Ascending aorta (tissue), 2 donors: ENCODE measurements around the gene RPRM. TPM values are rescaled to one million over a fixed set of nuclear protein-coding genes. Genes with fewer than 3 reads are reported as not detected.

Experiments
- DNase-seq, 2 donors: peaks; one replicate each; pipeline ENCODE4 v3.0.0-alpha.2; 2019; ENCODE audit warnings: low spot score in 2 of 2
- H3K27ac ChIP-seq, 2 donors: fragments of 200-600 bp; sonication (generic); one replicate each; pipeline ENCODE4 v1.5.1; 2016 to 2017; ENCODE audit warnings: mild to moderate bottlenecking in 1 of 2
- H3K27me3 ChIP-seq: fragments of 200-600 bp; sonication (generic); one replicate; pipeline ENCODE4 v1.5.1; 2017
- H3K36me3 ChIP-seq, 2 donors: fragments of 200-600 bp; sonication (generic); one replicate each; pipeline ENCODE4 v1.5.1; 2016
- H3K4me1 ChIP-seq, 2 donors: fragments of 200-600 bp; sonication (generic); one replicate each; pipeline ENCODE4 v1.5.1; 2016 to 2017; ENCODE audit warnings: mild to moderate bottlenecking in 1 of 2
- H3K4me3 ChIP-seq, 2 donors: fragments of 200-600 bp; sonication (generic); one replicate each; pipeline ENCODE4 v1.5.1; 2016 to 2017; ENCODE audit warnings: mild to moderate bottlenecking in 1 of 2
- H3K9me3 ChIP-seq, 2 donors: fragments of 200-600 bp; sonication (generic); one replicate each; pipeline ENCODE4 v1.5.1; 2016
- CTCF ChIP-seq, 3 experiments: fragments of 200-600 bp in 2 of 3; fragments of 450-650 bp in 1 of 3; sonication (generic) in 2 of 3; IDR thresholded peaks; one replicate each; pipeline ENCODE4 v1.5.1; 2016 to 2019; ENCODE audit warnings: antibody characterized with exemption in 3 of 3, mild to moderate bottlenecking in 1 of 3, moderate library complexity in 1 of 3
- intact Hi-C: fragments of 100-400 bp; cut with DNase I; formaldehyde crosslinking; loops from one replicate; pipeline ENCODE4 v1.15.1; 2023
- total RNA-seq: library from RNA; depleted of rRNA; stranded (reverse); fragments of >200 nt; gene quantifications from one replicate; pipeline ENCODE4 v1.1.0, GENCODE V29; 2016

The RPRM gene
- total RNA-seq, 1 donor from 2014 or later = not detected

- DNase-seq = no peak
- Histone ChIP-seq H3K4me3 (no peak overlapping the region), H3K27me3 (no peaks in the 10 kb centered on the region), H3K4me1 (no peaks in the 10 kb centered on the region), H3K9me3 (no peaks in the 10 kb centered on the region), H3K36me3 (no peaks in the 10 kb centered on the region), H3K27ac (no peak overlapping the region)
- intact Hi-C loops = no loop called here
- TF ChIP-seq CTCF (IDR thresholded peaks at IDR 0.05) = no peak
These were observed 20.9 kb upstream of the RPRM start for GRCh38 chr2:153499439-153499838.

DNA sequence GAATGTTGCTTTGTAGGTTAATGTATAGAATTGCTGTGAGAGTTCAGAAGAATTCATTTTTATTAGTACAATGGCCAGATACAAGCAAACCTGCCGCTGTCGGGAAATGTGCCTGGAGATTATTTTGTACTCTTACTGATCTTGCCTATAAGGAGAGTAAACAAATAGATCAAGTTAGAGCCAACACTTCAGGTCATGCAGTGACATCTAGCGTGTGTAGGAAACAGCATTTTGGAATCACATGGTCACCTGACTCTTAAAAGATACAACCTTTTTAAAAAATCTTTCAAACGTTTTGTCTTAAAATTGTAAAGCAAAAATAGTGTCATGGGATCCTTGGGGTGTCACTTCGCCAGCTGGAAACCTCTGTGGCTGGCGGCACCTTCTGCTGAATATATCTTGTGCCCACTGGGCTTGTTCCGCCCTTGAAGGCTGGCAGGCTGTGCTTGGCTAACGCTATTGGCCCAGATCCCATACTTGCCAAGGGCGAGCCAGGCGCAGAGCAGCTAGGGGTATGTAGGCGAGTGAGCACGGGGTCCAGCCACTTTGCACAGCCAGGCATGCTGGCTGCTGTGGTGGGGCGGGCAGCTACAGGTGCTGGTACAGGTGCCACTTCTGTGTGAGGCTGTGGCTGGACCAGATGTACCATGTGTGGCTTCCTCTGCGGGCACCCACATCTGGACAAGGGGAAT is 19.5 kb upstream of the RPRM start:
- no peaks in the 10 kb centered on the region for H3K4me1 ChIP-seq
- H3K9me3 ChIP-seq = no peaks in the 10 kb centered on the region
- H3K27ac ChIP-seq = no peak overlapping the region
- DNase-seq = no peak
- intact Hi-C loops = no loop called here
- H3K27me3 ChIP-seq = no peaks in the 10 kb centered on the region
- H3K4me3 ChIP-seq = no peak overlapping the region
- H3K36me3 ChIP-seq = no peaks in the 10 kb centered on the region
- TF ChIP-seq CTCF (IDR thresholded peaks at IDR 0.05) = no peak

- no peak overlapping the region for H3K27ac ChIP-seq
- intact Hi-C loops = no loop called here
- H3K27me3 ChIP-seq = no peaks in the 10 kb centered on the region
- no peaks in the 10 kb centered on the region for H3K36me3 ChIP-seq
- no peak for TF ChIP-seq CTCF (IDR thresholded peaks at IDR 0.05)
- no peak overlapping the region for H3K4me3 ChIP-seq
- DNase-seq = no peak
- no peaks in the 10 kb centered on the region for H3K4me1 ChIP-seq
- no peaks in the 10 kb centered on the region for H3K9me3 ChIP-seq
These were observed 17.2 kb upstream of the RPRM start for GRCh38 chr2:153495725-153496124.

GRCh38 chr2:153488072-153488471 is 9.5 kb upstream of the RPRM start:
- Histone ChIP-seq H3K27me3 (no peaks in the 10 kb centered on the region), H3K9me3 (no peaks in the 10 kb centered on the region), H3K36me3 (no peaks in the 10 kb centered on the region), H3K4me3 (no peak overlapping the region), H3K27ac (no peak overlapping the region), H3K4me1 (no peaks in the 10 kb centered on the region)
- intact Hi-C loops = no loop called here
- DNase-seq = no peak
- TF ChIP-seq CTCF (IDR thresholded peaks at IDR 0.05) = no peak

DNA sequence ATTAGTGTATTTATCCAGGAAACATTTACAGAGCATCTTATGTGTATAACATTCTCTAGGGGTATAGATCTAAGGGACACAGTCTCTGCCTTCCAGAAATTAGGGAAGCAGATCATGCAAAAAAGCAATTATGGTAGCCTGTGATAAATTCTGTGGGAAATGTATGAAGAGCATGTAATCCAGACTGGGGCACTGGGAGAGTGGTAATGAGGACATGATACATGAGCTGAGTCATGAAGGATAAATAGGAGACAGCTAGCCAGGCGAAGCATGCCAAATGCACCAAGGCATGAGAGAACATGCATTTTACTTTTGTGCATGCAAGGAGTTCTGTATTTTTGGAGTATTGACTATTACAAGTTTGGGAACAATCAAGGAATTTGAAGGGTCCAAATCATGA is 8.9 kb upstream of the RPRM start:
- intact Hi-C loops = no loop called here
- no peaks in the 10 kb centered on the region for H3K27me3 ChIP-seq
- no peak for TF ChIP-seq CTCF (IDR thresholded peaks at IDR 0.05)

DNA sequence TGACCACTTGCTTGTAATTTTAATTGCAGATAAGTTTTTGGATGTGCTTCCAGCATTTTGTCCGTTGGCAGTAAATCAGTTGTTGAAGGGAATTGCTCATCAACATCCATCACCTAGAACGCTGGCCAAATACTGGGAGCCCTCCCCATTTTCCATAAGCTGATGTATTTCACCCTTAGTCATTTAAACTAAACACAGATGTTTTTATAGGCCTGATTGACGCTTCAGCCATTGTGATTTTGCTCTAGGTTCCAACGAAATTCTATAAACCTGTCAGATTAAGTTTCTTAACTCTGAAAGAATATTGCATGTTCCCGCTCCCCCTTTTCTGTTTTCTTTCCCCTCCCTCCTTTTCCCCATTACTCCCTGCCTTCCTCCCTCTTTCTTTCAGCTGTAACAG is 1.0 kb upstream of the RPRM start:
- Histone ChIP-seq H3K27ac (no peak overlapping the region), H3K4me1 (peaks cover 4 to 23% of the 10 kb centered on the region in 2 donors), H3K9me3 (no peaks in the 10 kb centered on the region), H3K36me3 (no peaks in the 10 kb centered on the region), H3K4me3 (no peak overlapping the region), H3K27me3 (no peaks in the 10 kb centered on the region)
- DNase-seq = no peak
- intact Hi-C loops = no loop called here
- no peak for TF ChIP-seq CTCF (IDR thresholded peaks at IDR 0.05)

More for the DNA sequence above, 8.9 kb upstream of the RPRM start:
- DNase-seq = no peak
- H3K36me3 ChIP-seq = no peaks in the 10 kb centered on the region
- H3K27ac ChIP-seq = no peak overlapping the region
- no peaks in the 10 kb centered on the region for H3K4me1 ChIP-seq
- no peaks in the 10 kb centered on the region for H3K9me3 ChIP-seq
- no peak overlapping the region for H3K4me3 ChIP-seq
